ENCODE data around the gene ADAMTS9. TPM values are rescaled to one million over a fixed set of nuclear protein-coding genes. Genes with fewer than 3 reads are reported as not detected.

The ADAMTS9 gene
- total and polyA plus RNA-seq, 2 donors, result 20.7 to 120 TPM

GRCh38 chr3:64467255-64467944, 220.4 kb downstream of the ADAMTS9 start:
- no peak overlapping the region for H3K27ac ChIP-seq (ENCODE audit: low read depth)
- 77% methylated on average over 5 of the region's 5 CpGs for WGBS
- H3K4me1 ChIP-seq (ENCODE audit: insufficient read depth), result no peaks in the 10 kb centered on the region
- DNase-seq (ENCODE audit: extremely low spot score), result no peak
- no peak overlapping the region for H3K4me3 ChIP-seq (ENCODE audit: low read depth, low read length)
- no peaks in the 10 kb centered on the region for H3K36me3 ChIP-seq (ENCODE audit: insufficient read depth)

Small RNAs within 50 kb of the gene (small RNA-seq; reads per million reads assigned to genes)
- gene RNU6-739P, result not detected

Measured in urinary bladder (tissue), 4 donors.